ENCODE data around the gene MRPL14.
"Not testable (repeated sequence)": the region's sequence is repeated elsewhere in the genome, so short reads cannot be mapped to it uniquely, and the experiment has no call there.

The MRPL14 gene

GRCh38 chr6:44101832-44102231 is 25.4 kb downstream of the MRPL14 start:
- Histone ChIP-seq H3K27me3 (replicated peaks; ENCODE audit: control insufficient read depth, insufficient read depth, low read length) (no peaks in the 10 kb centered on the region), H3K4me3 (replicated peaks; ENCODE audit: low read depth, low read length) (no peak overlapping the region), H3K36me3 (ENCODE audit: control insufficient read depth, insufficient read depth, low read length) (peaks cover 19% of the 10 kb centered on the region)
- TF ChIP-seq CTCF (IDR thresholded peaks at IDR 0.05; ENCODE audit: insufficient read depth, low read length, poor library complexity, severe bottlenecking) = no peak
- DNase-seq (ENCODE audit: extremely low read depth, insufficient read length) = no peak

- peak; percentile 66 for TF ChIP-seq CTCF (IDR thresholded peaks at IDR 0.05; ENCODE audit: insufficient read depth, low read length, poor library complexity, severe bottlenecking)
- DNase-seq (ENCODE audit: extremely low read depth, insufficient read length) = no peak
- Histone ChIP-seq H3K4me3 (replicated peaks; ENCODE audit: low read depth, low read length) (no peak overlapping the region), H3K27me3 (replicated peaks; ENCODE audit: control insufficient read depth, insufficient read depth, low read length) (no peaks in the 10 kb centered on the region), H3K36me3 (ENCODE audit: control insufficient read depth, insufficient read depth, low read length) (peaks cover 18% of the 10 kb centered on the region)
These were observed 27.1 kb downstream of the MRPL14 start for GRCh38 chr6:44100088-44100550.

- H3K36me3 ChIP-seq (ENCODE audit: control insufficient read depth, insufficient read depth, low read length) = peaks cover 14% of the 10 kb centered on the region
- no peaks in the 10 kb centered on the region for H3K27me3 ChIP-seq (replicated peaks; ENCODE audit: control insufficient read depth, insufficient read depth, low read length)
- H3K4me3 ChIP-seq (replicated peaks; ENCODE audit: low read depth, low read length) = no peak overlapping the region
- DNase-seq (ENCODE audit: extremely low read depth, insufficient read length) = no peak
- TF ChIP-seq CTCF (IDR thresholded peaks at IDR 0.05; ENCODE audit: insufficient read depth, low read length, poor library complexity, severe bottlenecking) = no peak
These were observed 28.1 kb downstream of the MRPL14 start for GRCh38 chr6:44099192-44099591.

GRCh38 chr6:44097782-44098317 is 29.4 kb downstream of the MRPL14 start:
- Histone ChIP-seq H3K4me3 (replicated peaks; ENCODE audit: low read depth, low read length) (no peak overlapping the region), H3K27me3 (replicated peaks; ENCODE audit: control insufficient read depth, insufficient read depth, low read length) (no peaks in the 10 kb centered on the region), H3K36me3 (ENCODE audit: control insufficient read depth, insufficient read depth, low read length) (peaks cover 7% of the 10 kb centered on the region)
- TF ChIP-seq CTCF (IDR thresholded peaks at IDR 0.05; ENCODE audit: insufficient read depth, low read length, poor library complexity, severe bottlenecking) = no peak
- no peak for DNase-seq (ENCODE audit: extremely low read depth, insufficient read length)

- H3K27me3 ChIP-seq (replicated peaks; ENCODE audit: control insufficient read depth, insufficient read depth, low read length) = no peaks in the 10 kb centered on the region
- peaks cover 7% of the 10 kb centered on the region for H3K36me3 ChIP-seq (ENCODE audit: control insufficient read depth, insufficient read depth, low read length)
- DNase-seq (ENCODE audit: extremely low read depth, insufficient read length) = peak; percentile 32
- H3K4me3 ChIP-seq (replicated peaks; ENCODE audit: low read depth, low read length) = no peak overlapping the region
- TF ChIP-seq CTCF (IDR thresholded peaks at IDR 0.05; ENCODE audit: insufficient read depth, low read length, poor library complexity, severe bottlenecking) = peak; percentile 71
These were observed 30.6 kb downstream of the MRPL14 start for GRCh38 chr6:44096612-44097011.

- not testable (repeated sequence) for H3K27me3 ChIP-seq (replicated peaks; ENCODE audit: control insufficient read depth, insufficient read depth, low read length); H3K36me3 ChIP-seq (ENCODE audit: control insufficient read depth, insufficient read depth, low read length); DNase-seq (ENCODE audit: extremely low read depth, insufficient read length); H3K4me3 ChIP-seq (replicated peaks; ENCODE audit: low read depth, low read length)
These were observed 32.0 kb downstream of the MRPL14 start for GRCh38 chr6:44095243-44095623.

Data from GM06990 (cell line).